ENCODE measurements around the gene RPRD1B.

The RPRD1B gene

DNA sequence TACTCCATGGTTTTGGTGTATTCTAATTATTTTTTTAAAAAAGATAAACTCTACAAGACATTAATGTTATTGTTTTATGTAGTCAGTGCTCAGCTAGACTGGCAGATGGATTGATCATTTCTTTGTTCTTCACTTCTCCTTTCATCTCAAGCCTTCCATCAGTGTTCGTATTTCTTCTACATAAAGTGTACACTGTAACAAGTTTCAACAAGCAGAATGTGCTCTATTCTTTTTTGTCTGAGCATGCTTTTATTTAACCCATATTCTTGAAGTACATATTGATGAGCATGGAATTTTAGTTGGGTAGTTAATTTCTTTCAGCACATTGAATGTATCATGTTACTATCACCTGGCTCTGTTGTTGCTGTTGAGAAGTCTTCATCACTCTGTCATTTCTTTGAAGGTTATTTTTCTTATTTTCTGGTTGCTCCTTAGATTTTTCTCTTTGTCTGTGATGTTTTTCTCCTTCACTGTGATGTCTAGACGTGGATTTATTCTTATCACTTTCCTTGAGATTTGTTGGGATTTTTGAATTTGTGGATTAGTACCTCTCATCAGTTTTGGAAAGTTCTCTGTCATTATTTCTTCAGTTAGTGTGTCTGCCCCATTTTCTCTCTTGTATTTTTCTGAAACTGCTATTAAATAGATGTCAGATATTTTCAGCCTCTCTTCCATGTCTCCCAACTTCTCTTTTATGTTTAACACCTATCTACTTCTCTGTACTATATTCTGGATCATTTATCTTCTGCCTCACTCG is 83.0 kb downstream of the RPRD1B start:
- DNase-seq (ENCODE audit: extremely low read depth in 1 of 2, low read depth in 1 of 2), result no peak

DNA sequence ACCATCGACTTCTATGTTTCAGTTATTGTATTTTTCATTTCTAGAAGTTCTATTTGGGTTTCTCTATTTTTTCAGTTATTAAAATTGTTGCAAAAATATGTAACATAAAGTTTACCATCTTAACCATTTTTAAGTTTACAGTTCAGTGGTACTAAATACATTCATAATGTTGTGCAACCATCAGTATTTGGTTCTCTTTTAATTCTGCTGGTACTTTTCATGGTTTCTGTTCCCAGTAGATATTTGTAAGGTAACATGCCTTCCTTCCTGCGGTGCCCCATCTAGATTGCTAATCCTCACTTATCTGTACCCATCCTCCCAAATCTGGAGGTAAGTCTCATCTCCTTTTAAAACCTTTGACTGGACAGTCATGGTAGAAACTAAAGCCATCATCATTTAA is 83.7 kb downstream of the RPRD1B start:
- DNase-seq (ENCODE audit: extremely low read depth in 1 of 2, low read depth in 1 of 2), result no peak

DNA sequence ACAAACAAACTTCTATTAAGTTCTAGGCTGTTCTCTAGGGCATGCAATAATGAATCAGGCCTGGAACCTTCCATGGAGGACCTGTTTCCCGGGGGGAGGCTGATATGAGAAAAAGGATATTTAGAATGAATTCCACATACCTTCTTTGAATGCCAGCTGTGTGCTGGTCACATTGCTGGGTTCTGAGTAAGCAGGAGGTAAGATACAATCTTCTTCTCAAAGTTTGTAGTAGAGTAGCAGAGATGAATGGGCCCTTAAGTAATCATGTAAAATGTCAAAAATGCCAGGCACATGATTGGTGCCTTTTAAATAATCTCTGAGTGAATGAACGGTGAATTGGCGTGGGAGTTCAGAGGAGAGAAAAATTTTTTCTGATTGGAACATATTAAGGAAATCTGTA is 84.1 kb downstream of the RPRD1B start:
- no peak for DNase-seq (ENCODE audit: extremely low read depth in 1 of 2, low read depth in 1 of 2)

DNA sequence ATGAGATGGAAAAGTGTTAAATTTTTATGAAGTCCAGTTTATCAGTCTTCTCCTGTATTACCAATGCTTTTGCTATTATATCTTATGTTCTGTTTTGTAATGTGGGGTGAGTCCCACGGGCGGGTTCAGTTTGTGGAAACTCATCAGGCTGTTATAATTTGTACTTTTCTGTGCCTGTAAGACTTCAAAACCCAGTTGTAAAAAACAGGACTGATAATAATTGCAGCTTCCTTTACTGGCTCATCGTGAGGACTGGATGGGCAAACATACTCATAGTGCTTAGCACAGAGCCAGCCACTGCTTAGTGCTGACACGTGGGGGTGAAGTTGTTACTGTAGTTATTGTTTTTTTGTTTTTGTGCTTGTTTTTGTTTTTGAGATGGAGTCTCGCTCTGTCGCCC is 85.9 kb downstream of the RPRD1B start:
- DNase-seq (ENCODE audit: extremely low read depth in 1 of 2, low read depth in 1 of 2), result no peak

DNA sequence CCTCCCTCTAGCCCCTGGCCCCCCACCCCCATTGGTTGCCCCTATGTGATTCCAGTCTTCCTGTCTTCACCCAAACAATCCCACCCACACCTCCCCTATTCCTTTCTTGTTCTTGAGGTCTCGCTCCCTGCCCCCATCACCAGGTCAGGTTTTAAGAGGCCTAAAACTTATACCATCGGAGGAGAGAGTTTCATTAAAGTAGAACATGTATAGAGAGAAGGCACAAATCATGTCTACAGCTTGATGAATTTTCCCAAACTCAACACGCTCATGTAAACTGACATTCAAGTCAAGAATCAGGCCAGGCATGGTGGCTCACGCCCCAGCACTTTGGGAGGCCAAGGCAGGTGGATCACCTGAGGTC is 87.1 kb downstream of the RPRD1B start:
- no peak for DNase-seq (ENCODE audit: extremely low read depth in 1 of 2, low read depth in 1 of 2)

DNA sequence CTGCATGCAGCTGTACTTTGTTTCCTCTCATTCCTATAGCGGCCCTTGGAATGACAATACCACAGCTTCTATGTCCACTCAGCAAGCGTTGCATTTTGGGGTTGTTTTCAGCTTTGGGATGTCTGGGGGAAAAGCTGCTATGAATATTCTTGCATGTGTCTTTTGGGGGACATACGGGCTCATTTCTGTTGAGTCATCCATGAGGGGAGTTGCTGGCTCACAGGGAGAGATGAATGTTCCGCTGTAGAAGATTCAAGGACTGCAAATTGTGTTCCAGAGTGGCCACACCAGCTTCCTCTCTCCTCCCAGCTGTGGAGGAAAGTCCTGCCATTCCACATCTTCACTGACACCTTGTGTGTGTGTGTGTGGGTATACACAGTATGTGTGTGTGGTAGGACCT is 88.2 kb downstream of the RPRD1B start:
- DNase-seq (ENCODE audit: extremely low read depth in 1 of 2, low read depth in 1 of 2), result no peak

DNA sequence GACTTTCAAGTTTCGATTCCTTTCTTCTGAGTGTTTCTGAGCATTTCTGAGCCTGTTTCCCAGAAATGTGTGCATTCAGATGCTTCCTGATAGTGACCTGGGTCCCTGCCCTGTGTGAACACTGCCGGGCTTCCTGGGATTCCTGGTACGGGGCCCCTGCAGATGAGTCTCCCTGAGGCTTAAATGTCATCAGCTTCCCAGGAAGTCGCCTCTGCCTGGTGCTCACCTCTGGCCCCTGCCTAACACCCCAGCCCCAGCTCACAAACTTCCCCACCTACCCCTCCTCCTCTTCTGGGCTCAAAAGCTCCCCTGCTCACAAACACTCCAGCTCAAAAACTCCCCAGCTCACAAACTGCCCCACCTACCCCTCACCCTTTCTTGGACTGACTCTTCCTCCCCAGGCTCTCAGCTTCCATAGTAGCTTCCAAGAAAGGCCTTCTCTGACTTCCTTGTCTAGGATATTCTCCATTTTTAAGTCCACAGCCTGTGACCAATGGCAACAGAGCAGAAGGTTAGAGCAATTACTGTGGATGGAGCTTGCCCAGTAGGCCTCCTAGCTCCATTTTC is 89.6 kb downstream of the RPRD1B start:
- no peak for DNase-seq (ENCODE audit: extremely low read depth in 1 of 2, low read depth in 1 of 2)

DNA sequence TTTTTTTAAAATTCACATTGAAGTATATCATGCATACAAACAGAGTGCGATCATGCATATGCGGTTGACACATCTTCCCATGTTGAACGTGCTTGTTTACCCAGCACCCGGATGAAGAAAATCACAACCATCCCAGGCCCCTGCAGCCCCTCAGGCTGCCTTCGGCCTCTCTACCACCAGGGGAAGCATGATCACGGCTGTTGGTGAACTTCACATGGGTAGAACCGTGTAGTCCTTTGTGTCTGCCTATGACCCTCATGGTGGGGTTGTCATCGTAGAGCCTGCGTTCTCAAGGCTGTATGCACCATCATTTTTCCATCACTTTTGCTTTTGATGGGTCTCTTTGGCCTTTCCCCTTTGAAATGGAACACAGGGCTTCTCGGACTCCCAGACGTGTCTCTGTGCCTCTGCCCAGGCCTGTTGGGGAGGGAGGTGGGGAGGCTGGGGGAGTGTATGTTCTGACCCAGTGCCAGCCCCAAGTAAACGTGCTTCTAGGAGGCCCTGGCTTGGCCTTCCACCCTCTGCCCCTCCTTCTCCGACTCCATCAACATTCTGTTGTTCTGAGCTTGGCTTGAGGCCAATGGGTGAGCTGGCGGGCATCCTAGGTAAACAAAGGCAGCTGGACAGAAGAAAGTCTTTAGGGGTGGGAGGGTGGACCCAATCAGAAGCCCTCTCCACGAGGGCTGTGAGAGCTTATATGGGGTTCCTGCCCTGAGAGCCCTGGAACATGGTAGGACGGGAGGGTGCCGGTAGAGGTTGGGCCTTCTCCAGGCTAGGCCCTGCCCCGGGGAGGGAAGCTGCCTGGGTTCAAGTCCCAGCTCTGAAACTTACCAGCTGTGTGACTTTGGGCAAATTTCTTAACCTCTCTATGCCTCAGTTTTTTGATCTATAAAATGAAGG is 91.9 kb downstream of the RPRD1B start:
- DNase-seq (ENCODE audit: extremely low read depth in 1 of 2, low read depth in 1 of 2), result no peak

DNA sequence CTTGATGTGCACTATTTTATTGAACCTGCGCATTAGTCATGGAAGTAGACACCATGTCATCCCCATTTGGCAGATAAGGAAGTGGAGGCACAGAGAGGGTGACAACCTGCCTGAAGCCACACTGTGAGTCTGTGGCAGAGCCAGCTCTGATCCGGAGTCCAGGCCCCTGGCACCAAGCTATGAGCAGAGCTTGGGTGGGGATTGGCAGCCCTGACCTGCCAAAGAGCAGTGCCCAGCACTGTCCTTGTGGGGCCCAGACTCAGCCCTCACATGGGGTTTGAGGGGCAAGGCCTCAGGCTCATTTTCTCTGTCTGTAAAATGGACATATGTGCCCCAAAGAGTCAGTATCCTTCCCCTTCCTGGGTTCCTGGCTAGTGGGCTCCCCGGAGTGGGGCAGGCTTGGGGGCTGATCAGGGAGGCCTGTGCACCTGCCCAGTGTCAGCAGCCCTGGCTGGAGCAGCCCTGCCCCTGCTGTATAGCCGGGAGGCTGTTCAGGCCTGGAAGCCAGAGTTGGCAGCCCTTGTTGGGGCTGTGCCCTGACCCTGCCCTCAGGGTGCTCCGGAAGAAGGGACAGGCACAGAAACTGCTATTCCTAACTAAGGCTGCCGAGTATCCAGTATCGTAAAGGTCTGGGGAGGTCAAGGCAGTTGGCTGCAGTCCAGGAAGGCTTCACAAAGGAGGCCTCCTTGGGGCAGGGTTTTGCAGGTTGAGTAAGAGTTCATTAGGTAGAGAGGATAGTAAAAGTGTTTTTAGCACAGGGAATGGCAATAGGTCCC is 92.8 kb downstream of the RPRD1B start:
- no peak for DNase-seq (ENCODE audit: extremely low read depth in 1 of 2, low read depth in 1 of 2)

DNA sequence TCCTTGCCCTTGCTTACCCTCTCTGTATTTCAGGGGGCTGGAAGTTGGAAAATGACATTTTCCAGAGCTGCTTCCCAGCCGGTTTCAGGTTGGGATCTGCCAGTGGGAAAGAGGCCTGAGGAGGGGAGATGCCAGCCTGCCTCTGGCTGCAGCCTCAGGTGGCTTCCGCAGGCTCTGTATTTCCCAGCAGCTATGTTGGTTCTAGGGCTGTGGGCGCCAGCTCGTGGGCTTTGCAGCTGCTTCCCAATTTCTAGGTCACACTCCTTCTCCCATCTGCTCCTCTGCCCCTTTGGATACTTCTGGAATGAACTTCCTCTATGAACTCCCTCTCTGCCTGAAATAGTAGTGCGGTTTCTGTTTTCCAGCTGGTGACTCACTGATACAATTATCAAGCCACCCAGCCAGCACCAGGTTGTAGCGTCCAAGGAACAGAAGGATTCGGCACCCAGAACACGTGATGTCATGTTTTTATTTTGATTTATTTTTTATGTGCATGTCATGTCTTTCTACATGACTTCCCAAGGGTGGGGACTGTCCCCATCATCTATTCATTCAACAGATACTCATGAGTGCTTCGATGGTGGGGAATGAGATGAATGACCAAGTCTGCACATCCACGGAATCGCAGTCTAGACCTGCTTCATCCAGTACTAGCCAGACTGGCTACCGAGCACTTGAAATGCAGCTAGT is 93.5 kb downstream of the RPRD1B start:
- DNase-seq (ENCODE audit: extremely low read depth in 1 of 2, low read depth in 1 of 2), result no peak

DNA sequence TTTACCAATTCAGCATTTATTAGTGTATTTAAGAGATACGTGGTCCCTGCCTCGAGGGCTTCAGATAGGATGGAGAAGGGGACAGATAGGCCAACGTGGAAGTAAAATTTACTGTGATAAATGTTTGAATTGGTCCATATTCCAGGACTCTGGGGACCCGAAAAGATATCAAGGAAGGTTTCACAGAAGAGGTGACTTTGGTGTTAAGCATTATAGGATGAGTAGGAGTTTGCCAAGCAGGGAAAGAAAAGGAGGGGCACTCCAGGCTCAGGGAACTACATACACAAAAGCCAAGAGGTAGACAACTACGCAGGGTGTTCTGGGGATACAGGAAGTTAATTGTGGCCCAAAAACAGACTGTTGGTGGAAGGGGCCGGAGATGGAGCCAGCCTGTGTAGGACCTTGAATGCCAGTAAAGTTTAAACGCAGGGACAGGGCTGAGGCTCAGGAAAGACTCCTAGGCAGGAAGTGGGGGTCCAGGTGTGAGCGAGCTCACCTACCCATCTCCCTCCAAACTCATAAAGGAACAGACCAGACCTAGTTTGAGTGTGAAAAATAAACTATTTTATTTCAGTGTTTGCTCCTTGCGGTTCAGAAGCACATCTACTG is 94.5 kb downstream of the RPRD1B start:
- DNase-seq (ENCODE audit: extremely low read depth in 1 of 2, low read depth in 1 of 2), result no peak

DNA sequence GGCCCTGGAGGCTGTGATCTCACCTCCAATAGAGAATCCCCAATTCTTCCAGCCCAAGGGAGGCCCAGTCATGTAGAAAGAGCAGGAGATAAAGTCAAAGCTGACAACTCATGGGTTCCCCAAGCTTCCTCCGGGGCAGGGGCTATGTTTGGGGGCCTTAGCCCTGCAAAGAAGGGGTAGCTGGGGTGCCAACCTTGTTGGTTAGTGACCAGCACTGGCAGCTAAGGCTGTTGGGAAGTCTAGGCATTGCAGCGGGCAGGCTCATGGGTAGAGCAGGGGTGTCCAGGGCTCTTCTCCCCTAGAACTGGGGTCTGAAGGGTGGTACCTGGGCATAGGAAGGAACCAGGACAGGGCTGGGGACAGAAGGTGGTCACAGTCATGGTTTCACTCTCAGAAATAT is 95.1 kb downstream of the RPRD1B start:
- DNase-seq (ENCODE audit: extremely low read depth in 1 of 2, low read depth in 1 of 2), result no peak

DNA sequence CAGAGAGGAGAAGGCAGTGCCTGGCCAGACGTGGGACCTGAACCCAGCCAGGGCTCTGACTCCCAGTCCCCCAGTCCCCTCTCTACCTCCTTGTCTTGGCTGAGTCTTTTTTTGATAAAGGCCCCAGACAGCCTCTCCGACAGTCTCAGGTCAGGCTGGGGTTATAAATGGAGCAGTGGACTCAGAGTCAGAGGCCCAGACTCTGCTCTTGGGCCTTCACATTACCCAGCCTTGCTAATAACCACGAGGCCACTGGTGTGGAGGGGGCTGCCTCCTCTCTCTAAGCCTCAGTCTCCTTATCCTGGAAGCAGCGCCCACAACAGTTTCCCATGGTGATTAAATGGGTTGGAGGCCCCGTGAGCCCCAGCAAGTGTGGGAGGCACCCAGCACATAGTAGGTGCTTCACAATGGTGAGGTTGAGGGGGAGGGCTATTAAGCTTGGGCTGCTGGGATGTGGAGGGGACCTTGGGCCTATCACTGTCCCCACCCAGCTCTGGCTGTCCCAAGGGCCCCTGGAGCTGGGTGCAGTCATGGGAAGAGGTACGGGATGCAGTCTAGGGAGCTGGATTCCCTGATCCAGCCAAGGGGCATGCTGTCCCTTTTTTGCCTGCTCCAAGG is 95.8 kb downstream of the RPRD1B start:
- no peak for DNase-seq (ENCODE audit: extremely low read depth in 1 of 2, low read depth in 1 of 2)

DNA sequence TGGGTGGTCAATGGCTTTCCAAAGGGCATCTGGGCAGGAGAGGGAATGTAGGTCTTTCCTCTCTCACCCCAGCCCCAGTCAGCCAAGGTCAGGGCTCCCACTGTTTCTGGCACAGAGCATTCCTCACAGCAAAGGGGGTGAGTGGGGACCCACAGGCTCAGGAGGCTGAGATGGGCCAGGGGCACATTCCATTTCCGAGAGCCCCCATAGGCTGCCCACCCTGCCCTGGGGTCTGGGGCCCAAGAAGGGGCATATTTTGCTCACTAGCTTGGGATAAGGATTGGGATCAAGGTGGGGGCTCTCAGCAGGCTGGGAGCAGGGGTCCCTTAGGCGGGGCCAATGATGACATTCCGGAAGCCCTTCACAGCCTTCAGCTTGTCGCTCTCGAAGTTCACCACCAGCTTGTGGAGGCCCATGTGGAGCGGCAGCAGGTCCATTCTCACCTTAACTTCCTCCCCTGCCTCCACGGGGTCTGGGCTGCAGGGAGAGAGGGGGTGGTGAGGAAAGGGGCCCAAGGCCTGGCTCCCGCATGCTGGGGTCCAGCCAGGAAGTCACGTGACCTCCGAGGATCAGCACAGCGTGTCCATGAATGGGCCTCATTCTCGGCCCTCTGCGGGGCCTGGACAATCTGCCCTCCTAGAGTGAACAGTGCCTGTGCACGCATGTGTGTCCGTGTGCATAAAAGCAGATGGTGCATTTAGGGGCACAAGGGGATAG is 96.5 kb downstream of the RPRD1B start:
- DNase-seq (ENCODE audit: extremely low read depth in 1 of 2, low read depth in 1 of 2), result no peak

DNA sequence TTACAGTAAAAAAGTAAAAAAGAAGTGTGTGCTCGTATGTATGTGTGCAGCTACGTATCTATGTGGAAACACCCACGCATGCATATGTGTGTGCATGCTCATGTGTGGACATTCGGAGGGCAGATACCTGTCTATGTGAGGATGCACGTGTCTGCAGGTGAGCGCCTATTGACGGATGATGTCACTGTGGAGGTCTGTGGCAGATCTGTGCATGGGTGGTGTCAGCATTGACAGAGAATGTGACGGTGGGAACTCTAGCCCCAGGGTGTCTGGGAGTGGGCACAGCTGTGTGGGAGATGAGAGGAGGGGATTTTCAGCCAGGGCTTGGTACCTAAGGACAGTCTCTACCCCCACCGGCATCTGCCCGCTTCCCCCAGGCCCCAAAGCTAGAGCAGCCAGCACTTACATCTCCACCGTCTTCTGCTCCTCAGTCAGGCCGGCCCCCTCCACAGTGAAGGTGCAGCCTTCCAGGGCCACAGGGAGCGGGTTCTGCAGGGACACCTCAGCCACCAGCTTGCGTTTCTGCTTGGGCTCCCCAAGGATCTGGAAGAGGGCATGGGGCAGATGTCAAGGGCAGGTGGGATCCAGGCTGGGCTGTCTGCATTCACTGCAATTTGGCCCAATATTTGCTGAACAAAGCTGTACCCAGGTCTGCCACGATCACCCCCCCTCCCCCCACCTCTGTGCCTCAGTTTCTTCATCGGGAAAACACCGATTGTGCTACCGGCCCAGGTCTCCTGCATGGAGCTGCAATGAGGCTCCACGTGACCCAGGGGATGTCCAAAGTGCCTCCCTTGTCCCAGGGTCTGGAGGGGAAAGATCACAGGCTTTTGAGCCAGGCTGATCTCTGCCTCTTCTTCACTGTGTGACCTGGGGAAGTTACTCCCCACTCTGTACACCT is 97.4 kb downstream of the RPRD1B start:
- DNase-seq (ENCODE audit: extremely low read depth in 1 of 2, low read depth in 1 of 2), result no peak

DNA sequence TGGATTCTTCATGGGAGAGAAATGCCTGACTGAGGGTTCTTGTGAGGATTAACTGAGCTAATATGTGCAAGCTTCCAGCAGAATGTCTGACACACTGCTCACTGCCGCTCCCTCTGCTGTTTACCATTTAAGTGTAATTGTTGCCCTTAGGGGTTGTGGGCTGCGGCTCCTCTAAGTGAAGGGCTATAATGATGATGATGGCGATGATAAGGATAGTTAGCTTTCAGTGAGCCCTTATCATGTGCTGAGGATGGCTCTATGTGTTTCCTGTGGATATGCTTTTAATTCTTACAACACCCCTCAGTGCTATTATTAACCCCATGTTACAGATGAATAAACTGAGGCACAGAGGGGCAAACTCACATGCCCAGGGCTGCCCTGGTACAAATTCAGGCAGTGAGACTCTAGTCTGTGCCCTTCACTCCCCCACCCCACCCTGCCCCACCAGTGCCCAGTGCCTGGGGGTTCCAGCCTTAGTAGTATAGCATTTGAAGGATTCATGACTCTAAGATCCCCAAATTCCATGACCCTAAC is 98.1 kb downstream of the RPRD1B start:
- DNase-seq (ENCODE audit: extremely low read depth in 1 of 2, low read depth in 1 of 2), result no peak

DNA sequence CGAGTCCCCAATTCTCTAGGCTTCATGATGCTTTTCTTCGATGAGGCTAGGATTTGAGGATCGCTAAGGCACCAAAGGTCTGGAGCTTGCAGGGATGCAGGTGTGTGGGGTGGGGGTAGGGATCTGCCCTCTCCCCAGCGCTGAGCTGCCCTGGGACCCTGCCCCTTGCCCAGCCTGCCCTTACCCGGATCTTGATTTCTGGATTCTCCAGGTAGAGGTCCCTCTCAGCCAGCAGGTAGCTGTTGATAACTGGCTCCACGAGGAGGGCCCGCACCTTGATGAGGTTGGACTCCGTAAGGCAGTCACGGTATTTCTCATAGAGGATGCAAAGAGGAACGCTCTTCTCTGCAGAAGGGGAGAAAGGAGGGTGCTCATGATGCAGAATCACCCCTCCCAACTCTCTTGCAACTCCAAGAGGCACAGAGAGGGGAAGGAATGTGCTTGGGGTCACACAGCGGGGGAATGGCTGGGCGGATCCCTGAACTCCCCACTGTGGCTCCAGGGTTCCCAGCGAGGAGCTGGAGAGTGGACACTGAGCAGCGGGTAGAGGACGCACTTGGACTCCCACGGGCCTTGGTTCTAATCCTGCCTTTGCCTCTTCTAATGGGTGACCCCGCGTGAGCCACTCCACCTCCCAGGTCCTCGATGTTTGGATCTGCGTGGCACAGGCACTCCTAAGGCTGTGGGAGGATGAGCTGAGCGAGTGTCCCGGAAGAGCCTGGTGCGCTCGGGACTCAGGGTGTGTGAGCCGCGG is 98.8 kb downstream of the RPRD1B start:
- DNase-seq (ENCODE audit: extremely low read depth in 1 of 2, low read depth in 1 of 2), result no peak
